VCaP (cell line): Measurements from ENCODE around the gene CCDC54.

Source experiments
- H3K27ac ChIP-seq: fragments of 450-650 bp; 2 replicates; pipeline ENCODE4 v1.5.1; 2017
- TF ChIP-seq, protein P1 (sequence below): fragments of 450-650 bp; conservative IDR thresholded peaks from 2 replicates; pipeline ENCODE4 v1.5.1; 2017; ENCODE audit warnings: mild to moderate bottlenecking, moderate library complexity

Gene CCDC54

GRCh38 chr3:107356706-107357105, 20.5 kb upstream of the CCDC54 start:
- H3K27ac ChIP-seq, result no peak overlapping the region
- TF ChIP-seq, protein P1, sequence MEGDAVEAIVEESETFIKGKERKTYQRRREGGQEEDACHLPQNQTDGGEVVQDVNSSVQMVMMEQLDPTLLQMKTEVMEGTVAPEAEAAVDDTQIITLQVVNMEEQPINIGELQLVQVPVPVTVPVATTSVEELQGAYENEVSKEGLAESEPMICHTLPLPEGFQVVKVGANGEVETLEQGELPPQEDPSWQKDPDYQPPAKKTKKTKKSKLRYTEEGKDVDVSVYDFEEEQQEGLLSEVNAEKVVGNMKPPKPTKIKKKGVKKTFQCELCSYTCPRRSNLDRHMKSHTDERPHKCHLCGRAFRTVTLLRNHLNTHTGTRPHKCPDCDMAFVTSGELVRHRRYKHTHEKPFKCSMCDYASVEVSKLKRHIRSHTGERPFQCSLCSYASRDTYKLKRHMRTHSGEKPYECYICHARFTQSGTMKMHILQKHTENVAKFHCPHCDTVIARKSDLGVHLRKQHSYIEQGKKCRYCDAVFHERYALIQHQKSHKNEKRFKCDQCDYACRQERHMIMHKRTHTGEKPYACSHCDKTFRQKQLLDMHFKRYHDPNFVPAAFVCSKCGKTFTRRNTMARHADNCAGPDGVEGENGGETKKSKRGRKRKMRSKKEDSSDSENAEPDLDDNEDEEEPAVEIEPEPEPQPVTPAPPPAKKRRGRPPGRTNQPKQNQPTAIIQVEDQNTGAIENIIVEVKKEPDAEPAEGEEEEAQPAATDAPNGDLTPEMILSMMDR, result no peak

- TF ChIP-seq, protein P1, result no peak
- no peak overlapping the region for H3K27ac ChIP-seq
Observed at GRCh38 chr3:107361633-107362032, 15.6 kb upstream of the CCDC54 start.

DNA sequence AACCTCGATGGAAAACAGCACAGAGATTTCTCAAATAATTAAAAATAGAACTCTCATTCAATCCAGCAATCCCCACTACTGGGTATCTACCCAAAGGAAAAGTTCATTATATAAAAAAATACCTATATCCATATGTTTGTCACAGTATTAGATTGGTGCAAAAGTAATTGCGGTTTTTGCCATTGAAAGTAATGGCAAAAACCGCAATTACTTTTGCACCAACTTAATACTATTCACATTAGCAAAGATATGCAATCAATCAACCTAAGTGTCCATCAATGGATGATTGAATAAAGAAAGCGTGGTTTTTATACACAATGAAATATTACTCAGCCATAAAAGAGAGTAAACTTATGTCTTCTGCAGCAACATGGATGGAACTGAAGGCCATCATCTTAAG, 12.2 kb upstream of the CCDC54 start:
- TF ChIP-seq, protein P1, result no peak
- no peak overlapping the region for H3K27ac ChIP-seq

DNA sequence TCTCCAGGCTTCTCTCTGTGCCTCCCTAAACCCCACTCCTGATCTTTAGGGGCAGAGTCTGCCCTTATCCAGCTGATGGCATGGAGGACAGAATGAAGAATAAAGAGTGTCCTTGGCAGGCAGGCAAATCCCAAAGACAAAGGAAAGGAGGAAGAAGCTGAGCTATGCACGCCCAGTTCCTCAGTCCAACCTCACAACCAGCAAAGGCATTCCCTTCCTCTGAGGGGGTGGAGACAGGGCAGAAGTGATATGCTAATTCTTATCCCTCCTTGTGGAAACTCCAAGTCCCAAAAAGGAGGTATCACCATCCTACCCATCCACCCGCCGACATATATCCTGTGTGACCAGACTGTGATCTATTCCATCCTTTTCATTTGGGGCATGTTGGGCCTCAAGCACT, 10.5 kb upstream of the CCDC54 start:
- no peak overlapping the region for H3K27ac ChIP-seq
- TF ChIP-seq, protein P1, result no peak

- TF ChIP-seq, protein P1, result no peak
Observed at GRCh38 chr3:107367353-107367752, 9.9 kb upstream of the CCDC54 start.

DNA sequence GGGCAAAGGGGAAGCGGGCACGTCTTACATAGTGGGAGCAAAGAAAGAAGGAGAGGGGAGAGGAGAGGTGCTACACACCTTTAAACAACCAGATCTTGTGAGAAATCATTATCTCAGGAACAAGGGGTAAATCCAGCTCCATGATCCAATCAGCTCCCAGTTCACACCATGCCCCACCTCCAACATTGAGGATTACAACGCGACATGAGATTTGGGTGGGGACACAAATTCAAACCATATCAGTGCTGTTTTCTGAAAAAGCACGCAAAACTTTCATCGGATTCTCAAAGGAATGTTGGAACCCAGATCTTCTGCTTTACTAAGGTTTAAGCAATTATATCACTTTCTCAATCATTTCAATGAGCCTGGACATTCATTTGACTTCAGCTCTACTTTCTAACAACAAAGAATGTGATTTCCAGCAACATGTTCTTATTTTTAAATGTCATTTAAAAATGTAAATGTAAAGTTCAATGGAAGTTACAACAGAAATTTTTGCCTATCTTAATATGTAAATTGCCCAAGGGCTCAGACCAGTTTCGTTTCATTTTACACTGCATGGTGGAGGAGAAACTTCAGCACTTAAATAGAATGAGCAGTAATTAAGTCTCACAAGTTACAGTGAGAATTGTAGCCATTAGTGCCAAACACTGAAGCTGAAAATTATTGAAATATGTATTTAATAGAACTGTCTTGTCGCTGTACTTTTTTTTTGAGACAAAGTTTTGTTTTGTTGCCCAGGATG, 8.4 kb upstream of the CCDC54 start:
- TF ChIP-seq, protein P1, result no peak

More at GRCh38 chr3:107367353-107367752, 9.9 kb upstream of the CCDC54 start:
- no peak overlapping the region for H3K27ac ChIP-seq

DNA sequence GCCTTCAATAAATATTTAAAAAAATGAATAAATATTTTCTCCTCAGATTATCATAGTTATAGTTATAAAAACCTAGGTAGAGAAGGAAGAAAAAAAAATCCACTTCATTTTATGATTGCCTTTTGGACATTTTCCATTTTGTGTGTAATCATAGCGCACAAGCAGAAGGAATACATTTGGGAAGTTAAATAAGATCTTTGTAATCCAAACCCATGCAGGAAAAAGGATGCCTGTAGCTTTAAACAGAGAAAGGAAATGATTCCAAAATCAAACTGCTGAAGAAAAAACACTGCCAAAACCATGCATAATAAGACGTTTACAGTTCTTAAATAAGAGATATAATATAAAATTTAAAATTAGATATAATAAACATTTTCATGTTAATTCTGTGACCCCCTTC, 7.4 kb upstream of the CCDC54 start:
- no peak overlapping the region for H3K27ac ChIP-seq
- TF ChIP-seq, protein P1, result no peak

More for the DNA sequence above, 8.4 kb upstream of the CCDC54 start:
- H3K27ac ChIP-seq, result no peak overlapping the region
